Loucy (cell line): ENCODE measurements around the gene C12orf43.
A peak's percentile ranks its signal among the peaks of the same experiment; 100 is the strongest.

ENCODE experiments used
- H2AFZ ChIP-seq: fragments of 200-600 bp; sonication (generic); 2 replicates; pipeline ENCODE4 v1.6.0; 2016; ENCODE audit warnings: antibody characterized with exemption, mild to moderate bottlenecking, low read length, moderate library complexity
- H3F3A ChIP-seq: fragments of 200-600 bp; 2 replicates; pipeline ENCODE4 v1.6.0; 2016; ENCODE audit warnings: antibody characterized with exemption, low read depth, mild to moderate bottlenecking
- H3K27me3 ChIP-seq: fragments of 200-600 bp; sonication (generic); 2 replicates; pipeline ENCODE4 v1.6.1; 2014; ENCODE audit warnings: low read length, mild to moderate bottlenecking; ENCODE audit not compliant: insufficient read depth, poor library complexity, severe bottlenecking
- H3K36me3 ChIP-seq: fragments of 200-600 bp; sonication (generic); 2 replicates; pipeline ENCODE4 v1.6.1; 2016; ENCODE audit warnings: low read length; ENCODE audit not compliant: insufficient read depth
- H3K4me1 ChIP-seq: fragments of 200-600 bp; sonication (generic); 2 replicates; pipeline ENCODE4 v1.5.1; 2014; ENCODE audit warnings: low read length, mild to moderate bottlenecking; ENCODE audit not compliant: insufficient read depth, poor library complexity, severe bottlenecking
- H3K4me2 ChIP-seq: fragments of 200-600 bp; sonication (generic); 2 replicates; pipeline ENCODE4 v1.6.0; 2014; ENCODE audit warnings: antibody characterized with exemption, low read length, low read depth, mild to moderate bottlenecking; ENCODE audit not compliant: poor library complexity, severe bottlenecking
- H3K4me3 ChIP-seq: fragments of 200-600 bp; sonication (generic); 2 replicates; pipeline ENCODE4 v1.5.1; 2014; ENCODE audit warnings: low read length, mild to moderate bottlenecking, mixed read lengths; ENCODE audit not compliant: poor library complexity, severe bottlenecking
- H3K79me2 ChIP-seq: fragments of 200-600 bp; sonication (generic); 2 replicates; pipeline ENCODE4 v1.6.1; 2014; ENCODE audit warnings: low read length; ENCODE audit not compliant: insufficient read depth
- H3K9ac ChIP-seq: fragments of 200-600 bp; sonication (generic); 2 replicates; pipeline ENCODE4 v1.6.0; 2014; ENCODE audit warnings: mild to moderate bottlenecking, low read depth, low read length, moderate library complexity; ENCODE audit not compliant: poor library complexity, severe bottlenecking
- H3K9me2 ChIP-seq: fragments of 200-600 bp; sonication (generic); replicated peaks from 2 replicates; pipeline ENCODE4 v1.6.1; 2016; ENCODE audit warnings: low read depth, low read length, mixed read lengths
- H3K9me3 ChIP-seq: fragments of 200-600 bp; sonication (generic); 2 replicates; pipeline ENCODE4 v1.6.1; 2014; ENCODE audit warnings: mild to moderate bottlenecking, antibody characterized with exemption, low read length, low read depth; ENCODE audit not compliant: insufficient read depth
- H4K20me1 ChIP-seq: fragments of 200-600 bp; sonication (generic); 2 replicates; pipeline ENCODE4 v1.6.0; 2014; ENCODE audit warnings: antibody characterized with exemption, low read length, mild to moderate bottlenecking; ENCODE audit not compliant: insufficient read depth, poor library complexity, severe bottlenecking
- CTCF ChIP-seq: fragments of 200-600 bp; sonication (generic); conservative IDR thresholded peaks from 2 replicates; pipeline ENCODE4 v1.5.1; 2014; ENCODE audit warnings: mild to moderate bottlenecking, antibody characterized with exemption, low read length
- EZH2phosphoT487 ChIP-seq: fragments of 200-600 bp; IDR thresholded peaks from 2 replicates; pipeline ENCODE4 v1.6.1; 2018; ENCODE audit warnings: antibody characterized with exemption, mild to moderate bottlenecking, moderate library complexity, borderline replicate concordance

The C12orf43 gene

DNA sequence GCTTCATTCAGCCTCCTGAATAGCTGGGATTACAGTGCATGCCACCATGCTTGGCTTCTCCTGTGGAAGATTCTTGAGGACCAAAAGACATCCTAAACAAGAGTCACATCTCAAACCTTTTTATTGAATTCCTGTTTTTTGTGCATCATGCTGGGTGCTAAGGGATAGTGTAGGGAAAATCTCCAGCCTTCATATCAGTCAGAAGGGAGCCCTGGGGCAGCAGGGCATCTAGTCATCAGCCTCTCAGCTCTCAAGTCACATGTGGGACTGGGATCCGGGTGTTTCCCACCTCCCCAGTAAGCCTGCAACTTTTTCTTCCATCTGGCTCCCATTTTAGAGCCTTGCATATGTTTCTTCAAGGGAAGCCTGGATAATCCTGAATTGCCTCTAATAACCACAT, 47.8 kb upstream of the C12orf43 start:
- peaks cover 8% of the 10 kb centered on the region for H3K4me1 ChIP-seq
- no peak overlapping the region for H3K4me2 ChIP-seq
- H3K9ac ChIP-seq = no peak overlapping the region
- no peaks in the 10 kb centered on the region for H3F3A ChIP-seq
- no peaks in the 10 kb centered on the region for H4K20me1 ChIP-seq
- no peak overlapping the region for H3K4me3 ChIP-seq
- TF ChIP-seq CTCF = no peak
- no peak for TF ChIP-seq EZH2phosphoT487
- no peaks in the 10 kb centered on the region for H3K9me3 ChIP-seq
- no peaks in the 10 kb centered on the region for H3K79me2 ChIP-seq
- no peak overlapping the region for H2AFZ ChIP-seq
- no peaks in the 10 kb centered on the region for H3K9me2 ChIP-seq
- no peaks in the 10 kb centered on the region for H3K27me3 ChIP-seq
- no peaks in the 10 kb centered on the region for H3K36me3 ChIP-seq

- Histone ChIP-seq H3F3A (no peaks in the 10 kb centered on the region), H3K9me3 (no peaks in the 10 kb centered on the region), H2AFZ (no peak overlapping the region), H3K9me2 (no peaks in the 10 kb centered on the region), H3K9ac (no peak overlapping the region), H3K36me3 (no peaks in the 10 kb centered on the region), H4K20me1 (no peaks in the 10 kb centered on the region), H3K4me1 (peaks cover 8% of the 10 kb centered on the region), H3K4me2 (no peak overlapping the region), H3K27me3 (no peaks in the 10 kb centered on the region), H3K79me2 (no peaks in the 10 kb centered on the region), H3K4me3 (no peak overlapping the region)
- TF ChIP-seq CTCF = no peak
Observed at GRCh38 chr12:121062391-121063045, 46.2 kb upstream of the C12orf43 start.

DNA sequence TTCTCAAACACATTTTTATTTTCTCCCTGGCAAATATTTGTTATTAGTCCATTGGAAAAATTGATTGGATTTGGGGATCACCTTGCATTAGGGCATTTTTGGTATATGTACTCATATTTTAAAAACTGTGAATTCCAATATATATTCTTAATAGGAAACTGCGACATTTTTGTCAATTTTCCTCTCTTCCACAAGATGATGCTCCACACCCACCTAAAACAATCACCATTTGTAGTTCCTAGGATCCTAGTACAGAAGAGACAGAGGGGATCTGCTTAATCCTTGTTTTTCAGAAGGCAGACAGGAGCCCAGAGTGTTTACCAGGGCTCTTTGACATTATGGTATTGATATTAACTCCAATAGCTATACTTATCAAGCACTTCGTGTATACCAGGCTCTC, 45.5 kb upstream of the C12orf43 start:
- Histone ChIP-seq H3K4me3 (no peak overlapping the region), H3K9me2 (no peaks in the 10 kb centered on the region), H3K36me3 (no peaks in the 10 kb centered on the region), H3K9ac (no peak overlapping the region), H4K20me1 (no peaks in the 10 kb centered on the region), H3K4me2 (no peak overlapping the region), H3K79me2 (no peaks in the 10 kb centered on the region), H3K27me3 (no peaks in the 10 kb centered on the region), H2AFZ (no peak overlapping the region), H3K9me3 (no peaks in the 10 kb centered on the region), H3K4me1 (peaks cover 8% of the 10 kb centered on the region), H3F3A (no peaks in the 10 kb centered on the region)
- no peak for TF ChIP-seq EZH2phosphoT487
- TF ChIP-seq CTCF = peak; percentile 80
